SU-DHL-6 (cell line): ENCODE data around the gene GAS7.

Experiments
- H2AFZ ChIP-seq: fragments of 200-600 bp; sonication (generic); 2 replicates; pipeline ENCODE4 v1.6.1; 2014; ENCODE audit warnings: low read depth, mild to moderate bottlenecking, moderate library complexity, mixed read lengths, antibody characterized with exemption, low read length; ENCODE audit not compliant: severe bottlenecking
- H3F3A ChIP-seq: fragments of 200-600 bp; shearing (Covaris generic); 2 replicates; pipeline ENCODE4 v1.6.0; 2016; ENCODE audit warnings: antibody characterized with exemption, mild to moderate bottlenecking; ENCODE audit not compliant: insufficient read depth
- H3K27ac ChIP-seq: fragments of 200-600 bp; sonication (generic); 2 replicates; pipeline ENCODE4 v1.5.1; 2016; ENCODE audit warnings: low read depth, mild to moderate bottlenecking, low read length, moderate library complexity, mixed read lengths
- H3K27me3 ChIP-seq: fragments of 200-600 bp; sonication (generic), shearing (Covaris generic); 2 replicates; pipeline ENCODE4 v1.6.0; 2014; ENCODE audit warnings: mild to moderate bottlenecking, low read length
- H3K36me3 ChIP-seq: fragments of 200-600 bp; sonication (generic); 2 replicates; pipeline ENCODE4 v1.6.1; 2014; ENCODE audit warnings: mild to moderate bottlenecking, low read length, mixed read lengths
- H3K4me2 ChIP-seq: fragments of 300-600, 200-600 bp; shearing (Covaris generic), sonication (generic); 2 replicates; pipeline ENCODE4 v1.6.0; 2014; ENCODE audit warnings: low read length, low read depth, mild to moderate bottlenecking; ENCODE audit not compliant: poor library complexity, severe bottlenecking
- H3K4me3 ChIP-seq: fragments of 200-600 bp; sonication (generic); 2 replicates; pipeline ENCODE4 v1.5.1; 2014; ENCODE audit warnings: antibody characterized with exemption, low read length, mild to moderate bottlenecking, mixed read lengths; ENCODE audit not compliant: insufficient read depth, poor library complexity, severe bottlenecking
- H3K79me2 ChIP-seq: fragments of 200-600 bp; sonication (generic); 2 replicates; pipeline ENCODE4 v1.6.1; 2014; ENCODE audit warnings: mild to moderate bottlenecking, low read length, moderate library complexity; ENCODE audit not compliant: insufficient read depth
- H3K9ac ChIP-seq: fragments of 200-600 bp; sonication (generic); 2 replicates; pipeline ENCODE4 v1.7.0; 2014; ENCODE audit warnings: mild to moderate bottlenecking, low read length
- H3K9me2 ChIP-seq: fragments of 200-600 bp; sonication (generic); replicated peaks from 2 replicates; pipeline ENCODE4 v1.6.1; 2014; ENCODE audit warnings: low read length; ENCODE audit not compliant: insufficient read depth
- H3K9me3 ChIP-seq: fragments of 200-600 bp; sonication (generic); 2 replicates; pipeline ENCODE4 v1.6.1; 2014; ENCODE audit warnings: low read length, mixed read lengths; ENCODE audit not compliant: insufficient read depth
- H4K20me1 ChIP-seq: fragments of 200-600 bp; sonication (generic); 2 replicates; pipeline ENCODE4 v1.6.1; 2014; ENCODE audit warnings: low read depth, mild to moderate bottlenecking, antibody characterized with exemption, low read length, moderate library complexity, mixed read lengths
- EZH2phosphoT487 ChIP-seq: fragments of 200-600 bp; sonication (generic), shearing (Covaris generic); conservative IDR thresholded peaks from 2 replicates; pipeline ENCODE4 v1.6.1; 2018; ENCODE audit warnings: mild to moderate bottlenecking, antibody characterized with exemption, low read length, moderate library complexity, mixed read lengths
- TF ChIP-seq, protein P1 (sequence below): fragments of 200-600 bp; sonication (generic); IDR thresholded peaks from one replicate; pipeline ENCODE4 v1.5.1; 2017; ENCODE audit warnings: antibody characterized with exemption, mild to moderate bottlenecking, low read length, moderate library complexity; ENCODE audit not compliant: insufficient read depth, poor library complexity, severe bottlenecking

The GAS7 gene

DNA sequence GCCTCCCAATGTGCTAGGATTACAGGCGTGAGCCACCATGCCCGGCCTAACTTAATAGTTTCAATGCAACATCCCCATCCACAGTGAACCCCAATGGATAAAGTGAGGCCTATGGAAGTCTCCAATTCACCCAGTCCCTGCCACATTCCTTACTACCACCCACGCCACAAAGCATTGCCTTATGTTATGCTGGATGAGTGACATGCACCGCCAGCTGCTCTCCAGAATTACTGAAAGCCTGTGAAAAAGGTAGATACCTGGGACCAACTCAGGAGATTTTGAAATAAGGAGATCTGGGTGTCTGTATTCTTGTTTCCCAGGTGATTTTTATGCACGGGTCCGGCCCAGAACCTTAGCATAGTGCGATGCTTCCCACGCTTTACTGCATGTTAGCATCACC is 16.9 kb upstream of the GAS7 start:
- no peak overlapping the region for H3K4me3 ChIP-seq
- no peaks in the 10 kb centered on the region for H3K36me3 ChIP-seq
- H3K9me2 ChIP-seq: no peaks in the 10 kb centered on the region
- no peak for TF ChIP-seq EZH2phosphoT487
- TF ChIP-seq, protein P1, sequence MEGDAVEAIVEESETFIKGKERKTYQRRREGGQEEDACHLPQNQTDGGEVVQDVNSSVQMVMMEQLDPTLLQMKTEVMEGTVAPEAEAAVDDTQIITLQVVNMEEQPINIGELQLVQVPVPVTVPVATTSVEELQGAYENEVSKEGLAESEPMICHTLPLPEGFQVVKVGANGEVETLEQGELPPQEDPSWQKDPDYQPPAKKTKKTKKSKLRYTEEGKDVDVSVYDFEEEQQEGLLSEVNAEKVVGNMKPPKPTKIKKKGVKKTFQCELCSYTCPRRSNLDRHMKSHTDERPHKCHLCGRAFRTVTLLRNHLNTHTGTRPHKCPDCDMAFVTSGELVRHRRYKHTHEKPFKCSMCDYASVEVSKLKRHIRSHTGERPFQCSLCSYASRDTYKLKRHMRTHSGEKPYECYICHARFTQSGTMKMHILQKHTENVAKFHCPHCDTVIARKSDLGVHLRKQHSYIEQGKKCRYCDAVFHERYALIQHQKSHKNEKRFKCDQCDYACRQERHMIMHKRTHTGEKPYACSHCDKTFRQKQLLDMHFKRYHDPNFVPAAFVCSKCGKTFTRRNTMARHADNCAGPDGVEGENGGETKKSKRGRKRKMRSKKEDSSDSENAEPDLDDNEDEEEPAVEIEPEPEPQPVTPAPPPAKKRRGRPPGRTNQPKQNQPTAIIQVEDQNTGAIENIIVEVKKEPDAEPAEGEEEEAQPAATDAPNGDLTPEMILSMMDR: no peak
- H3K79me2 ChIP-seq: no peaks in the 10 kb centered on the region
- H2AFZ ChIP-seq: no peak overlapping the region
- no peaks in the 10 kb centered on the region for H4K20me1 ChIP-seq
- H3K9me3 ChIP-seq: no peaks in the 10 kb centered on the region
- H3K27me3 ChIP-seq: no peaks in the 10 kb centered on the region
- no peak overlapping the region for H3K9ac ChIP-seq
- no peak overlapping the region for H3K4me2 ChIP-seq
- no peaks in the 10 kb centered on the region for H3F3A ChIP-seq
- H3K27ac ChIP-seq: no peak overlapping the region

DNA sequence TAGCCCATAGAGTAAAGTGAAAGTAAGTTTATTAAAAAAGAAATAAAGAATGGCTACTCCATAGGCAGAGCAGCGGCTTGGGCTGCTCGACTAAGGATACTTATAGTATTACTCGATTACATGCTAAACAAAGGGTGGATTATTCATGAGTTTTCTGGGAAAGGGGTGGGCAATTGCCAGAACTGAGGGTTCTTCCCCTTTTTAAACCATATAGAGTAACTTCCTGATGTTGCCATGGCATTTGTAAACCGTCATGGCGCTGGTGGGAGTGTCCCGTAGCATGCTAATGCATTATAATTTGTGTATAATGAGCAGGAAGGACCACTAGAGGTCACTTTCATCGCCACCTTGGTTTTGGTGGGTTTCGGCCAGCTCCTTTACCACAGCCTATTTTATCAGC is 13.3 kb upstream of the GAS7 start:
- H2AFZ ChIP-seq: no peak overlapping the region
- H3K27me3 ChIP-seq: no peaks in the 10 kb centered on the region
- H3K4me3 ChIP-seq: no peak overlapping the region
- no peaks in the 10 kb centered on the region for H3K36me3 ChIP-seq
- no peaks in the 10 kb centered on the region for H3K9me3 ChIP-seq
- H3K79me2 ChIP-seq: no peaks in the 10 kb centered on the region
- no peak overlapping the region for H3K4me2 ChIP-seq
- H3K9me2 ChIP-seq: no peaks in the 10 kb centered on the region
- H3K27ac ChIP-seq: no peak overlapping the region
- no peak overlapping the region for H3K9ac ChIP-seq
- H3F3A ChIP-seq: no peaks in the 10 kb centered on the region
- TF ChIP-seq, protein P1: no peak
- no peak for TF ChIP-seq EZH2phosphoT487
- H4K20me1 ChIP-seq: no peaks in the 10 kb centered on the region

DNA sequence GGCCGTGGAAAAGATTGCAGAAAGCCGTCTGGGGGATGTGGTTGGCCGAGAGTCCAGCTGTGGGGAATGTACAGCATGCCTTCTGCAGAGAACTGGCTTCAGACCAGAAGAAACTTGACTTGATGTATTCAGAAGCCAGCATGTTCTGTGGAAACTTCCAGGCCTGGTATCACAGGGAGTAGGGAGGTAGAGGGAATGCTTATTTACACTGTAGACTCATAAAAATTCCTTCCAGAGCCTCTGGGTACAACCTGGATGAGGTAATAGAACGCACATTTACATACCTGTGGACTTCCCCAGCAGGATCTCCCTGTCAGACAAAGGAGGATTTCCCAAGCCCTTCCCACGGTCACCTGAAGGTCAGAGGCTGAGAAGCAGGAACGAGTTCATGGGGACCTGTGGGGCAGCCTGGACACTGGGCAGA is 11.8 kb upstream of the GAS7 start:
- Histone ChIP-seq H4K20me1 (no peaks in the 10 kb centered on the region), H3K36me3 (no peaks in the 10 kb centered on the region), H3K9me2 (no peaks in the 10 kb centered on the region), H2AFZ (no peak overlapping the region), H3K4me3 (no peak overlapping the region), H3K4me2 (no peak overlapping the region), H3K27me3 (no peaks in the 10 kb centered on the region), H3K9ac (no peak overlapping the region), H3K9me3 (no peaks in the 10 kb centered on the region), H3F3A (no peaks in the 10 kb centered on the region), H3K27ac (no peak overlapping the region), H3K79me2 (no peaks in the 10 kb centered on the region)
- TF ChIP-seq EZH2phosphoT487: no peak
- TF ChIP-seq, protein P1: no peak
